ENCODE results near the gene ARHGAP24. TPM values are rescaled to one million over a fixed set of nuclear protein-coding genes. Genes with fewer than 3 reads are reported as not detected.

ARHGAP24 gene
- total RNA-seq, 2 donors from 2014 or later = 66.8 to 85.6 TPM

DNA sequence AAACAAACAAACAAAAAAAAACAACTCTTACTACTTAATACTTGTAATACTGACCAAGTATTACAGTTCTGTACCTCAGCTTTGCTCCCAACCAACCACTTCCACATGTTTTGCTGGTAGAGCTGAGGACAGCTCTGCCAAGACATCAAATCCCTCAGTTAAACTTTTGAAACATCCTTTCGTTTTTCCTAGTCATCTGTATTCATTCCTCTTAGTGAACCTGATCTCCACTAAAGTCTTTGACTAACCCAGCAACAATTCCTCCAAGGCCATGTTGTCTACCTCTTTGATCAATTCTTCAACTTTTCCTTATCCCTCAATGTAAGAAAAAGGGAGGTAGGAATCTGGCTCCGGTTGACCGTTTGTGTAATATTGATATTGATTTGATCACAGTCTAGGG, 247.5 kb downstream of the ARHGAP24 start:
- no peaks in the 10 kb centered on the region for H3K27me3 ChIP-seq (ENCODE audit: control insufficient read depth, insufficient read depth, low read length, poor library complexity, severe bottlenecking)
- no peak for DNase-seq
- no peak overlapping the region for H3K4me3 ChIP-seq (ENCODE audit: low read length)
- Mint-ChIP-seq H3K4me1 (peaks cover 8% of the 10 kb centered on the region), H3K9me3 (no peaks in the 10 kb centered on the region), H3K36me3 (ENCODE audit: low read depth) (no peaks in the 10 kb centered on the region), H3K27me3 (ENCODE audit: insufficient read depth) (no peaks in the 10 kb centered on the region), H3K4me3 (no peak overlapping the region), H3K27ac (no peak overlapping the region)
- no peaks in the 10 kb centered on the region for H3K9me3 ChIP-seq (ENCODE audit: control insufficient read depth, low read length)
- H3K4me1 ChIP-seq (ENCODE audit: control insufficient read depth, insufficient read depth, low read length) = no peaks in the 10 kb centered on the region
- no peak overlapping the region for H3K9ac ChIP-seq (ENCODE audit: extremely low read depth, low read length, poor library complexity, severe bottlenecking)
- 90 to 93% methylated on average over 1 to 3 of the region's 3 CpGs for WGBS, 2 experiments (ENCODE audit: insufficient coverage in 1 of 2, insufficient read length in 1 of 2)
- H3K27ac ChIP-seq (ENCODE audit: low read depth, low read length) = no peak overlapping the region
- no peak for TF ChIP-seq CTCF (conservative IDR thresholded peaks at IDR 0.05)
- H3K36me3 ChIP-seq (ENCODE audit: control insufficient read depth, insufficient read depth, low read length) = no peaks in the 10 kb centered on the region

- Mint-ChIP-seq H3K4me3 (no peak overlapping the region), H3K27me3 (ENCODE audit: insufficient read depth) (no peaks in the 10 kb centered on the region), H3K36me3 (ENCODE audit: low read depth) (no peaks in the 10 kb centered on the region), H3K4me1 (peaks cover 7% of the 10 kb centered on the region), H3K27ac (no peak overlapping the region), H3K9me3 (no peaks in the 10 kb centered on the region)
- H3K9me3 ChIP-seq (ENCODE audit: control insufficient read depth, low read length) = no peaks in the 10 kb centered on the region
- DNase-seq = no peak
- H3K4me1 ChIP-seq (ENCODE audit: control insufficient read depth, insufficient read depth, low read length) = no peaks in the 10 kb centered on the region
- no peak overlapping the region for H3K4me3 ChIP-seq (ENCODE audit: low read length)
- no peak for TF ChIP-seq CTCF (conservative IDR thresholded peaks at IDR 0.05)
- H3K27ac ChIP-seq (ENCODE audit: low read depth, low read length) = no peak overlapping the region
- H3K27me3 ChIP-seq (ENCODE audit: control insufficient read depth, insufficient read depth, low read length, poor library complexity, severe bottlenecking) = no peaks in the 10 kb centered on the region
- H3K9ac ChIP-seq (ENCODE audit: extremely low read depth, low read length, poor library complexity, severe bottlenecking) = no peak overlapping the region
- H3K36me3 ChIP-seq (ENCODE audit: control insufficient read depth, insufficient read depth, low read length) = no peaks in the 10 kb centered on the region
- WGBS, 2 experiments (ENCODE audit: insufficient coverage in 1 of 2, insufficient read length in 1 of 2) = 94 to 100% methylated on average over 1 to 2 of the region's 2 CpGs
Observed at GRCh38 chr4:85722807-85723206, 247.9 kb downstream of the ARHGAP24 start.

- no peaks in the 10 kb centered on the region for H3K9me3 ChIP-seq (ENCODE audit: control insufficient read depth, low read length)
- H3K36me3 ChIP-seq (ENCODE audit: control insufficient read depth, insufficient read depth, low read length) = no peaks in the 10 kb centered on the region
- H3K4me3 Mint-ChIP-seq = no peak overlapping the region
- no peaks in the 10 kb centered on the region for H3K27me3 Mint-ChIP-seq (ENCODE audit: insufficient read depth)
- TF ChIP-seq CTCF (conservative IDR thresholded peaks at IDR 0.05) = no peak
- H3K36me3 Mint-ChIP-seq (ENCODE audit: low read depth) = no peaks in the 10 kb centered on the region
- WGBS, 2 experiments (ENCODE audit: insufficient coverage in 1 of 2, insufficient read length in 1 of 2) = 100% methylated on average over 1 to 3 of the region's 3 CpGs
- no peak overlapping the region for H3K4me3 ChIP-seq (ENCODE audit: low read length)
- H3K9ac ChIP-seq (ENCODE audit: extremely low read depth, low read length, poor library complexity, severe bottlenecking) = no peak overlapping the region
- no peaks in the 10 kb centered on the region for H3K4me1 ChIP-seq (ENCODE audit: control insufficient read depth, insufficient read depth, low read length)
- DNase-seq = no peak
- H3K27me3 ChIP-seq (ENCODE audit: control insufficient read depth, insufficient read depth, low read length, poor library complexity, severe bottlenecking) = no peaks in the 10 kb centered on the region
- H3K27ac Mint-ChIP-seq = no peak overlapping the region
- peaks cover 2% of the 10 kb centered on the region for H3K4me1 Mint-ChIP-seq
- H3K9me3 Mint-ChIP-seq = no peaks in the 10 kb centered on the region
- H3K27ac ChIP-seq (ENCODE audit: low read depth, low read length) = no peak overlapping the region
Observed at GRCh38 chr4:85724791-85725563, 250.0 kb downstream of the ARHGAP24 start.

Measured in endodermal cell (in vitro differentiated cells).